Hypothalamus (tissue), 51 donors: ENCODE data around the gene NEXN.
"Not testable (repeated sequence)": the region's sequence is repeated elsewhere in the genome, so short reads cannot be mapped to it uniquely, and the experiment has no call there.

Experiments used
- DNase-seq, 51 donors: peaks; one replicate each; lab custom pipeline; 2025; lab: John Stamatoyannopoulos, UW

Gene NEXN

GRCh38 chr1:77900687-77901293 lies 12.4 kb downstream of the NEXN start:
- peak in 17 of 51 donors; percentile 0 to 40 (median 3) for DNase-seq

- DNase-seq = no peak
These were observed 17.2 kb downstream of the NEXN start for GRCh38 chr1:77905603-77906002.

- no peak for DNase-seq
These were observed 17.7 kb downstream of the NEXN start for GRCh38 chr1:77906019-77906545.

- no peak for DNase-seq
These were observed 18.2 kb downstream of the NEXN start for GRCh38 chr1:77906624-77907023.

GRCh38 chr1:77910116-77910515 lies 21.7 kb downstream of the NEXN start:
- no peak for DNase-seq

- not testable (repeated sequence) for DNase-seq
These were observed 30.5 kb downstream of the NEXN start for GRCh38 chr1:77918918-77919317.

- no peak for DNase-seq
These were observed 37.1 kb downstream of the NEXN start for GRCh38 chr1:77925518-77925917.

GRCh38 chr1:77925956-77926355 lies 37.5 kb downstream of the NEXN start:
- DNase-seq = no peak

GRCh38 chr1:77926561-77927357 lies 38.3 kb downstream of the NEXN start:
- no peak for DNase-seq

- DNase-seq = no peak
These were observed 39.0 kb downstream of the NEXN start for GRCh38 chr1:77927414-77927813.

GRCh38 chr1:77929806-77930205 lies 41.4 kb downstream of the NEXN start:
- DNase-seq = no peak

- no peak for DNase-seq
These were observed 50.2 kb downstream of the NEXN start for GRCh38 chr1:77938651-77939050.

- DNase-seq = no peak
These were observed 52.6 kb downstream of the NEXN start for GRCh38 chr1:77940921-77941570.

GRCh38 chr1:77942400-77943140 lies 54.1 kb downstream of the NEXN start:
- DNase-seq = no peak

GRCh38 chr1:77945345-77945744 lies 56.9 kb downstream of the NEXN start:
- DNase-seq = no peak

- peak in 1 of 51 donors; percentile 7 for DNase-seq
These were observed 60.5 kb downstream of the NEXN start for GRCh38 chr1:77948841-77949424.

- no peak for DNase-seq
These were observed 62.4 kb downstream of the NEXN start for GRCh38 chr1:77950873-77951272.

- no peak for DNase-seq
These were observed 62.9 kb downstream of the NEXN start for GRCh38 chr1:77951328-77951727.

- no peak for DNase-seq
These were observed 65.5 kb downstream of the NEXN start for GRCh38 chr1:77953907-77954306.

- DNase-seq = no peak
These were observed 66.1 kb downstream of the NEXN start for GRCh38 chr1:77954521-77954920.
